Stimulated activated CD4-positive, alpha-beta T cell treated with anti-CD3 and anti-CD28 coated beads, Interleukin-12 subunit alpha, Interleukin-12 subunit beta, amount 100 ng/mL, for 24 hours (primary cell): ENCODE data around the gene P4HB.

Source experiments
- DNase-seq, 2 experiments: peaks; one replicate each; pipeline ENCODE4 v3.0.0-alpha.2; 2020; ENCODE audit warnings: low read depth in 2 of 2

The P4HB gene

GRCh38 chr17:81811705-81812570, 48.4 kb downstream of the P4HB start:
- no peak for DNase-seq

- no peak for DNase-seq
Observed at GRCh38 chr17:81810892-81811704, 49.2 kb downstream of the P4HB start.

DNA sequence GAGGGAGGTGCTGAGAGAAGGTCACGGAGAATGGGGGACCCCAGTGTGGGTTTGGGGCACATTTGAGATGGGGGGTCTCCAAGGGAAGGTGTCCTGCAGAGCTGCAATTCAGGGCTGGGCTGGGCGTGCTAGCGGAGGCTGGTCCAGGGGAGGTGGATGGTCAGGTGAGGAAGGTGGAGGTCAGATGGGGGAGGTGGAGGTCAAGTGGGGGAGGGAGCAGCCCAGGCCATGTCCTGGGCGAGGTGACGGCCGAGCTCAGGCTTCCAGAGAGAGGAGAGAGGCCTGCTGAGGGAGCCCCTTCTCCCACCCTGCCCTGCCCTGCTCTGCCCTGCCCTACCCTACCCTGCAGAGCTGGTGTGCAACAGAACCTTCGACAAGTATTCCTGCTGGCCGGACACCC, 49.9 kb downstream of the P4HB start:
- no peak for DNase-seq

- no peak for DNase-seq
Observed at GRCh38 chr17:81809556-81809998, 50.8 kb downstream of the P4HB start.

- no peak for DNase-seq
Observed at GRCh38 chr17:81808778-81809555, 51.4 kb downstream of the P4HB start.

- DNase-seq, result no peak
Observed at GRCh38 chr17:81807839-81808238, 52.5 kb downstream of the P4HB start.

DNA sequence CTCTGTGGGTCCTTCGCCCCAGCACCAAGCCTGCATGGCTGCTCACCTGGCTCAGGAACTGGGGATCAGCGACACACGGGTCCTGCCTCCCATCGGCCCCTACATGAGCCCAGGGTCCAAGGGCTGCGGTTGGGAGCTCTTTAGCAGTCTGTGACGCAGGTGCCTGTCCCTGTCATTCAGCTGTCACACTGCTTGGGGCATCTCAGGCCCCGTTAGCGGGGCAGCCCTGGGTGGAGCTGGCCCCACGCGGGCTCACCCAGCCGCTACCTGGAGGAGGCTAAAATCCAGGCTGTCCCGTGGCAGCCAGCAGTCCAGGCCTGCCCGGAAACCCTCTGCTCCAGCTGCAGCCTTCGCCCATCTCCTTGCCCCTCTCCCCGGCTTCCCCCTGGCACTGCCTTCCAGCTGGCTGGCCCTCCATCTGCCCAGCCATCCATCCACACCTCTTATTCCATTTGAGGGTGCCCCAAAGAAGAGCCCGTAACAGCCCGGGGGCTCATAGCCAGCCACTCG, 53.1 kb downstream of the P4HB start:
- DNase-seq, result no peak

DNA sequence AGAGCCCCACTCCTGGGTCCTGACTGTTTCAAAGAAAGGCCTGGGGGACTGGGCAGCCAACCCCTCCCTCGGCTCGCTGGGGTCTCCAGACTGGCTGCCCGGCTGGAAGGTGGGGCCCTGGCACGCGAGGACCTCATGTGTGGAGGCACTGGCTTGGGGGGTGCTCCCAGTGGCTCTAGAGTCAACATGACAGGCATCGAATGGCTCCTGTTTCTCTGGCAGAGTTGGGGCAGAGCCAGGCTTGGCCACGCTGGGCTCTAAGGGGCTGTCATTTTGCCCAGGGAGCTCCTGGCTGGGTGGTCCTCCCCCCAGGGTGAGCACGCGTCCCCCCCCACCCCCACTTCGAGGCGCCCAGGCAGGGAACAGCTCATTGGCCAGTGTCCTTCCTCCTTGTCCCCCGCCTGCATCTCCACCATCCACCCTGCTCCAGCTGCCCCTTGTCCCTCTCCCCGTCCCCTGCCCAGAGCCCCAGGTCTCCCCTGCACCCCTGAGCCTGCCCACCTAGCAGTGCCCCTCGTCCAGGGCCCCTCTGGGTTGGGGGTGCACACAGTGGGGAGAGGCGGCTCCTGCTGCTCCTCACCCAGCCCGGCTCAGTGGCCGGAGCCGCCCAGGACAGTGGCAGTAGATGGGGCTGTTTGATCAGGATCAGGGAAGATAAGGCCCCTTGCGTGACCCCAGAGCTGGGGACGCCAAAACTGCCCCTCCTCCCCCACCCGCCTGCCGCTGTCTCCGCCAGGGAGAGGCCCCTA, 53.7 kb downstream of the P4HB start:
- no peak for DNase-seq

DNA sequence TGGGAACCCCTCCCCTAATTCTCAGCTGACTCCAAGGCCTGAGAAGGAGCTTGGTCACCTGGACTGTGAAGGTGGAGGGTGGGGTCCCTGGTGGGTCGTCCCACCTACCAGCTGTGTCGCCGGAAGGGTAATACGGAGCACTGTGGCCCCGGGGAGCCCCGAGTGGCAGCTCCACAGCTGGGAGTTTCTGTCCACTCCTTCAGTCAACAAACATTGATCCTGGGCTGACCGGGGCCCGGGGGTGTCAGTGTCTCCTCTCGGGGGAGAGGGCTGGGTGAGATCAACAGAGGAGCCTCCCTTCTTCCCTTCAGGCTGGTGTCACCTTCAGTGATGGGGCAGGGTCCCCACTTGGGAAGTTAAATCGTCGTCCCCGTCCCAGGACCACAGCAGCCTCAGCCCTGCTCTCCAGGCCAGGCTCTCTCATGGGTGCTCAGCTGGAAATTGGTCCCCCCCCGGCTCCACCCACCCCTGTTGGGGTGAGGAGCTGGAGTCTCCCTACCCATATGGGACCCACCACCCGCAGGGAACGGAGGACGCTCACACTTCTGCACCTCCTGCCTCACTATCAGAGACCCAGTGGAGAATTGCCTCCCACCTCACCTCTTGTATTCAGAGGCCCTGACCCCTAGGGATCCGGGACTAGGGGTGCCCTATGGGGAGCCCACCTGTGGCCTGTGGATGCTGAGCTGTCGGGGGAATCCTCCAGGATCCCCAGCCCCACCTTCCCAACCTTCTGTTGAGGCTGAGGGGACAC, 54.5 kb downstream of the P4HB start:
- DNase-seq, result no peak

GRCh38 chr17:81804559-81805399, 55.6 kb downstream of the P4HB start:
- no peak for DNase-seq

DNA sequence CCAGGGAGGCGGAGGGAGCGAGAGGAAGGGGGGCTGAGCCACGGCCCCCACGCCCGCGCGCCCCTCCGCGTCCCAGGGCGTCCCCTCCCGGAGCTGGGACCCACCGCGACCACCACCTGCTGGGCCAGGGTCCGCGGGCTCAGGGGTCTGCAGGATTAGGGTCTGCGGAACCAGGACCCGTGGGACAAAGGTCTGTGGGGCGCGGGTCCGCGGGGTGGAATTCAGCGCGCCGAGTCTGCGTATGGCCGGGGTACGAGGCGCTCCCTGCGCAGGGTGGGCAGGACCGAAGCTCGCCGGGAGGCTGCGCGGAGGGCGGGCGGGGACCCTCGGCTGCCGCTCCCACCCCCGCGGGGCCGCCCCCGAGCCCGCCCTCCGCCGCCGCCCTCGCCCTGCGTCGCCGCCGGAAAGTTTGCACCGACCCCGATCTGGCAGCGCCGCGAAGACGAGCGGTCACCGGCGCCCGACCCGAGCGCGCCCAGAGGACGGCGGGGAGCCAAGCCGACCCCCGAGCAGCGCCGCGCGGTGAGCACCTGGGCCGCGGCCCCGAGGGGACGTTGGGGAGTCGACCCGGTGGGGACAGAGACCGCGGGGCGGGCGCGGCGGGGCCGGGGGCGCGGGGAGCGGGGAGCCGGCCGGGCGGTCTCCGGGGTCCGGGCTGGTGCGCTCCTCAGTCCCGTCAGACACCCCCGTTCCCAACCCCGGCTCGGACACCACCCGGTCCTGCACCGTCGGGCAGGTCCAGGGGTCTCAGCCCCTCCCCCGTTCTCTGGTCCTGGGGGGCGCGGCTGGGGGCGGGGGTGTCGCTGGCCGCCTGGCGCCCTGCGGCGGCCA, 56.4 kb downstream of the P4HB start, which contains the start of gene GCGR:
Gene GCGR, plus strand, starts transcription at position 423 of the 831 bp plus-strand sequence. CDS start 4,869 bp downstream, outside the sequence.
- no peak for DNase-seq

DNA sequence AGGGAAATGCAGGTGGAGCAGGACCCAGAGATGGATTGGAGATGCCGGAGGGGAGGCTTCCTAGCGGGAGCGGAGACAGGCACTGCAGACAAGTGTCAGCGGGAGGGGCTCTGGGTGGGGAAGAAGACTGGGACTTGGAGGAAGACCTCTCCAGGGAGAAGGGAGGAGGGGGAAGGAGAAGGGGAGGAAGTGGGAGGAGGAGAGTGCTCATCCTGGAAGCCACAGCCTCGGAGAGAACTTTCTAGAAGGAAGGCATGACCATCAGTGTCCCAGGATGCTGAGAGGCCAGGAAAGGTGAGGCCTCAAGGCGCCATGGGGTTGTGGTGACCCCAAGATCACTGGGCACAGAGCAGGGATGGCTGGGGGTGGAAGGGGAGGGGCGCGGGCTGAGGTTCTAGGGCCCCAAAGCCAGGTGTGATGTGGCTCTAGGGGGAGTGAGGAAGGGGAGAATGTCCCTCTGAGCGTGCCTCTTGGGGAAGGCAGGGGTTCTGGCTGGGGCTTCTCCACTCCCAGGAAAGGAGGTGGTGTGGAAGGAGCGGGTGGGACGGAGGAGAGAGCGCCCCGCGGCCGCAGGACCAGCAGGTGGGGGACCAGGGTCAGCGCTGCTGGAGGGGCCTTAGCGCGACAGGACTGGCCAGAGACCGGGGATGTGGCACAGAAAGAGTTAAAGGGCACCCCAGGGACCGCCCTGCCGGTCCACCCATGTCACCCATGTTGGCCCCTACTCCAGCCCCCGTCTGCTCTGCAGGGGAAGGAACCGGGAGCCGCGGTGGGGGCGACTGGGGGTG, 57.3 kb downstream of the P4HB start:
- no peak for DNase-seq

DNA sequence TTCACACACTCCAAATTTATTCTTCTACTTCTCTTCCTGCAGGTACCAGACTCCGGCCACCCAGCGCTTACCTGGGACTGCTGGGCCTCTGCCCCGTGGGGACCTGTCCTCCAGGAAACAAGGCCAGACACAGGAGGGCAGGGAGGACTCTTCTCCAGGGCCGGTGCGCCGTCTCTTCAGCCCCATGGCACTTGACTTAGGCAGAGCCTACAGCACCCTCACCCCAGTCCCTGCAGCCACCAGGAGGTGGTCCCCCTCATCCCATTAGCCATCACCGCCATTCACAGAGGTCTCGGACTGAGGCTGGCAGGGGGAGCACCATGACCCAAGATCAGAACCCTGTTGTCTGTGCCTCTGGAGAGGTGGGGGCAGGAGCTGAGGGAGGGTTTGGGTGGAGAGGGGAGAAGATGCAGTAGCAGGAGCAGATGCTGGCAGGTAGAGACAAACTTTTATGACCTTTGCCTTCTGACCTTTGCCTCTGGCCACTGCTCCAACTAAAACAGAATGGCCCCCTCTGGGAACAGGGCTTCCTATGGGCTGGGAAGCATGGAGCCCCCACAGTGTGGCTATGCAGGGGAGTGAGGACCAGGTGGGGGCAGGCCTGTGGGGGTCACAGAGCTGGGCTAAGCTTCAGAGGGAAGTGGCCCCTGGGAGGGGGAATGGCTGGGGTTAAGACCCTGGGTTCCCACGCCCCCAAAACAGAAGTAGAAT, 58.1 kb downstream of the P4HB start:
- no peak for DNase-seq

GRCh38 chr17:81801327-81801726, 59.0 kb downstream of the P4HB start:
- no peak for DNase-seq

DNA sequence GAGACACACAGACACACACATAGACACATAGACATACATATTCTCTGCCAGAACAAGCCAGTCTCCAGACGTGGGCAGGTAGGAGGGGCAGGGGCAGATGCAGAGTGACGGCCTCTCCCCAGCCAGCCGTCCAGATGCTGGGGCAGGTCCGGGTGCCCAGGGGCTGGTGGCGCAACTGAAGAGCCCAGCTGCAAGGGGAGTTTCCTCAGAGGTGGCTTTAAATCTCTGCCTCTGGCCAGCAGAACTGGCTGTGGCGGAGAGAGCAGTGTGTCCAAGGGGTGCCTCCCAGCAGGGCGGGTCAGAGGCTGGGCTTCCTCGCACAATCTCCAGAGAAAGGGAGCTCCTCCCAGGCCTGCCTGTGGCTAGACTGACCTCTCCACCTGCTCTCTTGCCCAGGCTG, 65.8 kb downstream of the P4HB start:
- DNase-seq, result no peak

DNA sequence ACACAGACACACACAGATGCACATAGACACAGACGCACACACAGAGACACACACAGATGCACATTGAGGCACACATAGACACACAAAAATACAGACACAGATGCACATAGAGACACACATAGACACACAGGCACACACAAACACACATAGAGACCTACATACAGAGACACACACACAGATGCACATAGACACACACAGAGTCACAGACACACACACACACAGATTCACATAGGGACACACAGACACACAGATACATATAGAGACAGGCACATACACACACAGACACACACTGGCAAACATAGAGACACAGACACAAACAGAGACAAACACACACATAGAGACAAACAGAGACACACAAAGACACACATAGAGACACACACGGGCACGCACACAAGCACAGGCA, 66.3 kb downstream of the P4HB start:
- DNase-seq, result no peak
